ENCODE measurements around the gene MLLT6.

The MLLT6 gene

GRCh38 chr17:38706505-38707216, 1.6 kb downstream of the MLLT6 start:
- DNase-seq (ENCODE audit: low read depth) = no peak

DNA sequence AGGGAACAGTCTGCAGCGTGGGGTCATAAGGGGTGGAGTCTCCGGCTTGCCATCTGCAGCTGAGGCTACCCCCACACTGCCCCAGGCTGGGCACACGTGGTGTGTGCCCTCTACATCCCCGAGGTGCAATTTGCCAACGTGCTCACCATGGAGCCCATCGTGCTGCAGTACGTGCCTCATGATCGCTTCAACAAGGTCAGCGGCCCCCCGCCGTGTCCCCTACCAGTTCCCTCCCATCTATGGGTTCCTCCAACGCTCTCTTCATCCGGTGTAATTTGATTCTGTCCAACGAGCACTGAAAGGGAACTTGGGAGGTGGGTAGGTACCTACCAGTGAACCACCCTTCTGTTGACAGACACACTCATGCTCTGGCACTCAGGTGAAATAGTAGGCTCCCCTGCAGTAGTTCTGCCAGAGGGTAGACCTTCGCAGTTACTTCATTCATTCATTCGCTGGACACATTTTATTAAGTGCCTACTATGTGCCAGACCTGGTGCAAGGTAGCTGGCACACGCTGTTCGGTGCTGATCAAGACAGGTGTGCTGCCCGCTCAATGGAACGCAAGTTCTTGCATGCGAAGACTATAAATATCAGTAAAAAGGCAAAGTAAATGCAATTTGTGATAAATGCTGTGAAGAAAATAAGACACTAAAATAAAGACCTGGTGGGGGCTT, 2.7 kb downstream of the MLLT6 start:
- DNase-seq (ENCODE audit: low read depth) = no peak

DNA sequence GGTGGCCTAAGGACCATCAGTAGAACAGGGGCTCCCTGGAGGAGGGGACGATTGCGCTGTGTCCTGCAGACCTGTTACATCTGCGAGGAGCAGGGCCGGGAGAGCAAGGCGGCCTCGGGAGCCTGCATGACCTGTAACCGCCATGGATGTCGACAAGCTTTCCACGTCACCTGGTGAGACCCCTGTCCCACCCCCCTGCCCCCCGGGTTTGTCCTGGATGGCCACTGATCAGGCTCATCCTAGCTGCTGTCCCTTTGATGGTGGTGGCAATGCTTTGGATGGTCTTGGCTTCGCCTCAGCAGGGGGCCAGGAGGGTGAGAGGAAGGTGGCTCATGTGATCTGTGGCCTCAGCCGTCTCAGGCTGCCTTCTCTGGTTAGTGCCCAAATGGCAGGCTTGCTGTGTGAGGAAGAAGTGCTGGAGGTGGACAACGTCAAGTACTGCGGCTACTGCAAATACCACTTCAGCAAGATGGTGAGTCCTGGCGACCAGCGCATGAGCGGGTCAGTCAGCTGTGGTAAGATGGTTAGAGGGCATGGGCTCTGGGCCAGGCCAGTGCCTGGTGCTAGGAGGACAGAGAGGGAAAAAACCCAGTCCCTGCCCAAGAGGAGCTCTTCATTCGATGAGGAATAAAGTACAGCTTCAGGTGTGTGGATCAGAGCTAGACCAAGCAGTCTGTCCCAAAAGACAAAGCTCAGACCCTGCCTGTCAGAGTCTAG, 4.2 kb downstream of the MLLT6 start:
- DNase-seq (ENCODE audit: low read depth) = no peak

GRCh38 chr17:38709864-38710603, 5.0 kb downstream of the MLLT6 start:
- no peak for DNase-seq (ENCODE audit: low read depth)

DNA sequence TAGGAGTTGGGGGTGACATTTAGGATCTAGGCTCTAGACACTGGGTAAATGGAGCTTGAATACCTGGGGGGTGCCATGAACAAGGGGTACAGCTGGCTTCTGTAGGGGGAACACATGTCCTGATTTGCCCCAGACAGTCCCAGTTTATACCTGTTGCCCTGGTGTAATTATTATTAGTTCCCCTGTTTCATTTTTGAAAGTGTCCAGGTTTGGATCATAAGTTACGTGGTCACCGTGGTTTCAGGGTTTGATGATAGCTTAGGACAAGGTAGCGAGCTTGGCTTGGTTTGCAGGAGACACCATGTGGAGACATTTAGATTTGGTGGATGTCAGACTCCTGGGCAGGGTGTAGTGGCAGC, 5.5 kb downstream of the MLLT6 start:
- no peak for DNase-seq (ENCODE audit: low read depth)

DNA sequence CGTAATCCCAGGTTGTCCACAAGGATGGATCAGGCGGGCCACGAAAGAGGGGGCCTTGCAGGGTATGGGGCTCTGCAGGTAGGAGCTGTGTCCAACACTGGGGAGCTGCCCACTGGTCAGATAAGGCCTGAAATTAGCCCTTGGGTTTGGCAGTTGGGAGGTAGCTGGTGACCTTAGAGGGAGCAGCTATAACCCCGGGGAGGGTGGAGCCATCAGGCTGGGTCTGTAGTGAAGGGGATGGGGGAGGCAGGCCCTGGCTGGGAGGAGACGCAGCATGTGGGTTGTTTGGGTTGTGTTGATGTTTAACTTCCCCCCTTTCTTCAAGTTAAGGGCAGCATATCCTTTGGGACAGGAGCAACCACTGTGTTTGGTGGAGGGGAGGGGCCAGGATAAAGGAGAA, 5.9 kb downstream of the MLLT6 start:
- no peak for DNase-seq (ENCODE audit: low read depth)

- DNase-seq (ENCODE audit: low read depth) = no peak
Observed at GRCh38 chr17:38711792-38712571, 6.9 kb downstream of the MLLT6 start.

GRCh38 chr17:38712593-38712992, 7.5 kb downstream of the MLLT6 start:
- DNase-seq (ENCODE audit: low read depth) = no peak

GRCh38 chr17:38713456-38714075, 8.5 kb downstream of the MLLT6 start:
- no peak for DNase-seq (ENCODE audit: low read depth)

GRCh38 chr17:38715216-38715943, 10.3 kb downstream of the MLLT6 start:
- DNase-seq (ENCODE audit: low read depth) = no peak

- DNase-seq (ENCODE audit: low read depth) = no peak
Observed at GRCh38 chr17:38716368-38717005, 11.4 kb downstream of the MLLT6 start.

GRCh38 chr17:38717139-38717745, 12.2 kb downstream of the MLLT6 start:
- no peak for DNase-seq (ENCODE audit: low read depth)

- no peak for DNase-seq (ENCODE audit: low read depth)
Observed at GRCh38 chr17:38719289-38719942, 14.3 kb downstream of the MLLT6 start.

- DNase-seq (ENCODE audit: low read depth) = no peak
Observed at GRCh38 chr17:38719943-38720641, 15.0 kb downstream of the MLLT6 start.

- DNase-seq (ENCODE audit: low read depth) = no peak
Observed at GRCh38 chr17:38720941-38721340, 15.9 kb downstream of the MLLT6 start.

DNA sequence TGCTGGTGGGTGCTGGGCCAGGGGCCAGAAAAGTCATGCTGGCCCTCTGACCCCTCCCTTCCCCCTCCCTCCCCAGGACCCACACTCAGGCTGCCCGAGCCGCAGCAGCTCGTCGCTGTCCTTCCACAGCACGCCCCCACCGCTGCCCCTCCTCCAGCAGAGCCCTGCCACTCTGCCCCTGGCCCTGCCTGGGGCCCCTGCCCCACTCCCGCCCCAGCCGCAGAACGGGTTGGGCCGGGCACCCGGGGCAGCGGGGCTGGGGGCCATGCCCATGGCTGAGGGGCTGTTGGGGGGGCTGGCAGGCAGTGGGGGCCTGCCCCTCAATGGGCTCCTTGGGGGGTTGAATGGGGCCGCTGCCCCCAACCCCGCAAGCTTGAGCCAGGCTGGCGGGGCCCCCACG, 16.7 kb downstream of the MLLT6 start:
- DNase-seq (ENCODE audit: low read depth) = no peak

DNA sequence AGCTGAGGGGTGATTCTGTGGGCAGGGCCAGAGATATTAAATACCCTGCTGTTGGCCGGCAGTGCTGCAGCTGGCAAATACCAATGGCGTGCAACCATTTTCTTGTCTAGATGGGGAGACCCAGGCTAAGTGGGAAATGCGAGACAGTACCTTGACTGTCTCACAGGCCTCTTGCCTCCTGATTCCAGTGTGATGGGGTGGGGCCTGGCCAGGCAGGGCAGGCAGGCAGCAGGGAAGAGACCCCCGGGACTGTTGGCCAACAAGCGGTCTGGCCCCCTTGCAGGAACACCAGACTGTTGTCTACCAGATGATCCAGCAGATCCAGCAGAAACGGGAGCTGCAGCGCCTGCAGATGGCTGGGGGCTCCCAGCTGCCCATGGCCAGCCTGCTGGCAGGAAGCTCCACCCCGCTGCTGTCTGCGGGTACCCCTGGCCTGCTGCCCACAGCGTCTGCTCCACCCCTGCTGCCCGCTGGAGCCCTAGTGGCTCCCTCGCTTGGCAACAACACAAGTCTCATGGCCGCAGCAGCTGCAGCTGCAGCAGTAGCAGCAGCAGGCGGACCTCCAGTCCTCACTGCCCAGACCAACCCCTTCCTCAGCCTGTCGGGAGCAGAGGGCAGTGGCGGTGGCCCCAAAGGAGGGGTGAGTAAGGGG, 19.4 kb downstream of the MLLT6 start:
- no peak for DNase-seq (ENCODE audit: low read depth)

DNA sequence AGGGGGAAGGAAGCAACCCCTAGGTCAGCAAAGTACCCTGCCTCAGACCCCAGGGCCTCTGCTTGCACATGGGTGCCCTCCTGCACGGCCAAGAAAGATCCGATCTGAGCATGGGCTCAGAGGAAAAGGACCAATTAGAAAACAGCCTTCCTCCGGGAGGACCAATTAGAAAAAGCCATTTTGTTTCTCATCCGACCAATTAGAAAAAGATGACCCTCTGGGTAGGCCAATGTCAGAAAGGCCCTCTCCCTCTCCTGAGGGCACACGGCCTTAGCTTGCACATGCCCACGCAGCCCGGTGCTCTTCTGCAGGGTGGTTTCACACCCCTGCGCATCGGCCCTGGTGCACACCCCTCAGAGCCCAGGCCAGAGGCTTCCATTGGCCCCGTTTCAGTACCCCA, 20.0 kb downstream of the MLLT6 start:
- DNase-seq (ENCODE audit: low read depth) = no peak

All from activated T-helper 9 cell treated with anti-CD3 and anti-CD28 coated beads, Interleukin-2, amount 50 U/mL, for 16 hours (primary cell).